ENCODE measurements around the gene NPAS3. TPM values are rescaled to one million over a fixed set of nuclear protein-coding genes. Genes with fewer than 3 reads are reported as not detected.

Gene NPAS3
- total RNA-seq, 2 experiments from 2014 or later = not detected

GRCh38 chr14:33454022-33454595, 515.4 kb downstream of the NPAS3 start:
- no peaks in the 10 kb centered on the region for H3K9me2 ChIP-seq (ENCODE audit: insufficient read depth, low read length)
- no peaks in the 10 kb centered on the region for H3K36me3 ChIP-seq (ENCODE audit: insufficient read depth, low read length)
- no peaks in the 10 kb centered on the region for H3K9me3 ChIP-seq (ENCODE audit: low read length)
- intact Hi-C loops (cut with micrococcal nuclease; ENCODE audit: unreplicated experiment) = no loop called here
- H3K4me1 ChIP-seq (ENCODE audit: insufficient read depth, low read length, poor library complexity, severe bottlenecking) = no peaks in the 10 kb centered on the region
- H3K4me2 ChIP-seq (ENCODE audit: low read length) = no peak overlapping the region
- no peaks in the 10 kb centered on the region for H4K20me1 ChIP-seq (ENCODE audit: insufficient read depth, low read length)
- H3K4me3 ChIP-seq (ENCODE audit: low read depth, low read length, poor library complexity, severe bottlenecking) = no peak overlapping the region
- TF ChIP-seq EZH2phosphoT487 (IDR thresholded peaks at IDR 0.05; ENCODE audit: borderline replicate concordance, low read depth, low read length) = no peak
- no peak for TF ChIP-seq CTCF (conservative IDR thresholded peaks at IDR 0.05; ENCODE audit: low read length)
- H3K27ac ChIP-seq (ENCODE audit: low read depth, low read length, poor library complexity, severe bottlenecking) = no peak overlapping the region
- BruUV-seq (replicated peaks) = no TSS peak
- H3K79me2 ChIP-seq (ENCODE audit: insufficient read depth, low read depth, low read length) = no peaks in the 10 kb centered on the region
- DNase-seq (ENCODE audit: low spot score) = no peak
- no peak overlapping the region for H2AFZ ChIP-seq (ENCODE audit: low read length)
- CTCF ChIA-PET (ENCODE audit: unreplicated experiment) = no interaction called here
- POLR2A ChIA-PET = no interaction called here

- Histone ChIP-seq H4K20me1 (ENCODE audit: insufficient read depth, low read length) (no peaks in the 10 kb centered on the region), H3K27ac (ENCODE audit: low read depth, low read length, poor library complexity, severe bottlenecking) (no peak overlapping the region), H2AFZ (ENCODE audit: low read length) (no peak overlapping the region), H3K4me3 (ENCODE audit: low read depth, low read length, poor library complexity, severe bottlenecking) (no peak overlapping the region), H3K4me2 (ENCODE audit: low read length) (no peak overlapping the region), H3K4me1 (ENCODE audit: insufficient read depth, low read length, poor library complexity, severe bottlenecking) (no peaks in the 10 kb centered on the region), H3K79me2 (ENCODE audit: insufficient read depth, low read depth, low read length) (no peaks in the 10 kb centered on the region), H3K9me3 (ENCODE audit: low read length) (no peaks in the 10 kb centered on the region), H3K36me3 (ENCODE audit: insufficient read depth, low read length) (no peaks in the 10 kb centered on the region), H3K9me2 (ENCODE audit: insufficient read depth, low read length) (no peaks in the 10 kb centered on the region)
- CTCF ChIA-PET (ENCODE audit: unreplicated experiment) = no interaction called here
- TF ChIP-seq CTCF (conservative IDR thresholded peaks at IDR 0.05; ENCODE audit: low read length) = no peak
- TF ChIP-seq EZH2phosphoT487 (IDR thresholded peaks at IDR 0.05; ENCODE audit: borderline replicate concordance, low read depth, low read length) = no peak
- DNase-seq (ENCODE audit: low spot score) = no peak
- no TSS peak for BruUV-seq (replicated peaks)
- POLR2A ChIA-PET = no interaction called here
- intact Hi-C loops (cut with micrococcal nuclease; ENCODE audit: unreplicated experiment) = no loop called here
Measured at GRCh38 chr14:33454707-33455106, 516.0 kb downstream of the NPAS3 start.

- H3K4me2 ChIP-seq (ENCODE audit: low read length) = no peak overlapping the region
- H3K79me2 ChIP-seq (ENCODE audit: insufficient read depth, low read depth, low read length) = no peaks in the 10 kb centered on the region
- intact Hi-C loops (cut with micrococcal nuclease; ENCODE audit: unreplicated experiment) = no loop called here
- H3K9me3 ChIP-seq (ENCODE audit: low read length) = no peaks in the 10 kb centered on the region
- H2AFZ ChIP-seq (ENCODE audit: low read length) = no peak overlapping the region
- no peak for TF ChIP-seq EZH2phosphoT487 (IDR thresholded peaks at IDR 0.05; ENCODE audit: borderline replicate concordance, low read depth, low read length)
- no peak for TF ChIP-seq CTCF (conservative IDR thresholded peaks at IDR 0.05; ENCODE audit: low read length)
- H3K27ac ChIP-seq (ENCODE audit: low read depth, low read length, poor library complexity, severe bottlenecking) = no peak overlapping the region
- no TSS peak for BruUV-seq (replicated peaks)
- ChIA-PET CTCF (ENCODE audit: unreplicated experiment) (no interaction called here), POLR2A (no interaction called here)
- no peak overlapping the region for H3K4me3 ChIP-seq (ENCODE audit: low read depth, low read length, poor library complexity, severe bottlenecking)
- H4K20me1 ChIP-seq (ENCODE audit: insufficient read depth, low read length) = no peaks in the 10 kb centered on the region
- no peaks in the 10 kb centered on the region for H3K36me3 ChIP-seq (ENCODE audit: insufficient read depth, low read length)
- no peaks in the 10 kb centered on the region for H3K4me1 ChIP-seq (ENCODE audit: insufficient read depth, low read length, poor library complexity, severe bottlenecking)
- no peak for DNase-seq (ENCODE audit: low spot score)
- H3K9me2 ChIP-seq (ENCODE audit: insufficient read depth, low read length) = no peaks in the 10 kb centered on the region
Measured at GRCh38 chr14:33455654-33456345, 517.1 kb downstream of the NPAS3 start.
